Raji (cell line): ENCODE measurements around the gene ZNF638.

Experiments
- POLR2A ChIP-seq: IDR thresholded peaks from 2 replicates; pipeline ENCODE4 v1.6.1; 2011; ENCODE audit warnings: low read depth, low read length, control low read depth; ENCODE audit not compliant: insufficient read depth

ZNF638 gene

DNA sequence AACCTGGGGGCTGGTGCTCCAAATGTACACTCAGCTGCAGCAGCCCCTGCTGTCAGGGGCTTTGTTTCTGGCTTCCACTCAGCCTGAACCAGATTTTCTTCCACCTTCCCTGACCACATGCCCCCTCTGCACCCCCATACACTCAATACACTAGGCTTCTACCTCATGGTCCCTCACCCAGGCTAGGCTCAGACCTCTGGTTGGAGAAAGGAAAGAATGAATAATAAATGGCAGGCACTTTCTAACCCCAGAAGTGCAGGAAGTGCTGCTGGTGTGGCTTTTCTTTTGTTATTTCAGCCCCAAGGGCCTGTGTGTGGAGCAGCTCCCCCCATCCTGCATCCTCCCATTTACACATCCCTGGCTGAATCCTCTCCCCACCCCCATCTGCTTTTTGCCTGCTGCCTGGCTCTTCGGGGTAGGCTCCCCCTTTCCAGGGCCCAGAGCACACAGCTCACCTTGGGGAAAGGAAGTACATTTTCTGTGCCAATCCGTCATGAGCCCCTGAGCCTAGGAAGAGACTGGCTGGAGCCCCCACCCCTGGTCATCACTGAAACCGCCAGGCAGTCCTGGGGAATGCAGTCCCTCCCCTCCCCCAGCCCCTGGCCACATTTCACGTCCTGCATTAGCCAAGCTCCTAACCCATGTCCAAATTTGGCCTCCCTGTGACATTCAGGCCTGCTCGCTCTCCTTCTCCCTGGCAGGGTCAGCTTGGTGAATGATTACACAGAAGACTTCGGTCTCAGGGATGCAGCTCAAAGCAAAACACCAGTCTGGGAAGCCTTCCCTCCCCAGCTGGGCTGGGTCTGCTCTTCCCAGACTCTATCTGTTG is 124.4 kb downstream of the ZNF638 start:
- no peak for TF ChIP-seq POLR2A

DNA sequence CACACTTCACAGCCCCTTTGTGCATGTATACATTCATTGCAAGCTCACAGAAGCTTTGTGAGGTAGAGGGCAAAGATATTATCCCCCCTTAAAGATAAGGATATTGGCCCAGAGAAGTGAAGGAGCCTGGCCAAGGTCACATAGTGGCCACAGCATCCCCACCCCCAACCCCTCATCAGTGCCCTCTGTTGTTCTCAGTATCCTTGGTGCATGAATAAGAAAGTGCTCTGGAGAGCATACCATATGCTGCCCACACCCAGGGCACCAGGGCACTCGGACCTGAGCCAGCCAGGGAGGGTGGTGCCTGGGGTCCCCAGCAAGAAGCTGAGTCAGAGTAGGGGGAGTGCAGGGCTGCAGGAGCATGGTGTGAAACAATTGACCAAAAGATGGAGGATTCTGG is 125.0 kb downstream of the ZNF638 start:
- no peak for TF ChIP-seq POLR2A

DNA sequence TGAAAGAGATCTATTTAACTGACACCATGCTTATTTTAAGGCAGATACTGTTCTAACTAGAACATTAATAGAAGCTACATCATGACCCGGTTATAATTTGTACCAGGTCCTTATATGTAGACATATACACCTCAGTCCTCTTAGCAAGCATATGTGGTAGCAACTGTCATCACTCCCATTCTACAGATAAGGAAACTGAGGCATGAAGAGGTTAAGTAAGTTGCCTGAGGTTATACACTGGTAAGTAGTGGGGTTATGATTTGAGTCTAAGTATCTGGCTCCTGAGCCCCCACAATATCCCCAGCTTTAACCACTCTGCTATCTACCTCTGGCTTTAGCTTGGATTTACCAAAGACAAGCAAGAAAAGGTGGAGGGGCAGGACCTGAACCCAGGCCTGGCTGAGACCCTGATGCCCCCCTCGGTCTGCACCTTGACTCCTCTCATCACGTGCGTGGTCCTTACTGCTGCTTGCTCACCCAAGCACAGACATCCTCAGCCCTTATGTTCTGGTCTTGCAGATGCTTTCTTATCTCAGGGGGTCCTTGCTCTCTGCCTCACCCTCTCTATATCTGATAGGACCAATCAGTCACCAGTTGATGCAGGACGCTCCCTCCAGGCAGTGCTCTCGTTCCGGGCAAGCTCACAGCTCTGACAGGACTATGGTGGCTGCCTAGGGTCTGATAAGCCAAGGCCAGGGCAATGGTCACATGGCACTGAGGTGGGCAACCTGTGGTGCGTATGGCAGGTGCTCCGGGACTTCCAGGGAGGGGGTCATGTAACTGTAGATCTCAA is 125.7 kb downstream of the ZNF638 start:
- no peak for TF ChIP-seq POLR2A

DNA sequence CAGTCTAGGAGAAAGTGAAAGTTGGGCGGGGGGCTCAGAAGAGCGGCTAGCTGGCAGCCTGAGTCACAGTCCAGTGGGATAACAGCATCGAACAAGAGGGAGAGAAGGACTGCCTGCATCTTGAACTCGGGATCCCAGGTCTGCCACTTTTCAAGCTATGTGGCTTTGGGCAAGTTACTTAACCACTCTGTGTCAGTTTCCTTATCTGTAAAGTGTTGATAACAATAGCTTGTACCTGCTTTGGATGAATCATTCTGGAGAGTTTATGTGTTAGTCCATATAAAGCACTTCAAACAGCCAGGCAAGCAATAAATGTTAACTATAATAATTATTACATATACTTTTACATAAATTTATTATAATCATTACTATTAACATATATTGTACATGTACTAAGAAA is 126.3 kb downstream of the ZNF638 start:
- no peak for TF ChIP-seq POLR2A

GRCh38 chr2:71458413-71459083 is 127.0 kb downstream of the ZNF638 start:
- no peak for TF ChIP-seq POLR2A

DNA sequence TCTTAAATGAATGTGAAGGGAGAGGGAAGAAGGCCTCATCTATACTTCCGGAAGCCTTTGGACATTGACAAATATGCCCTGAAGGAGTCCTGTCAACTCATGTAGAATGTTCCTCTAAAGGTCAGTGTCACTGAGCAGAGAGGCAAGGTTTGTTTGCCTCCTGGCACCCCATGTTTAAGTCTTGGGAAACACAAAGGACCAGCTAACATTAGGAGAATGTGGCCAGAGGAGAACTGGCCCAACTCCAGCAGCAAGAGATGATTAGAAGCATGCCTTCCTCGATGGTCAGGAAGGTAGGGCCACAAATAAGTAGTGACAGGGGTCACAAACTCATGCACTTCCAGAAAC is 127.5 kb downstream of the ZNF638 start:
- no peak for TF ChIP-seq POLR2A

- no peak for TF ChIP-seq POLR2A
Observed at GRCh38 chr2:71460056-71460455, 128.5 kb downstream of the ZNF638 start.

- no peak for TF ChIP-seq POLR2A
Observed at GRCh38 chr2:71460595-71461303, 129.2 kb downstream of the ZNF638 start.

DNA sequence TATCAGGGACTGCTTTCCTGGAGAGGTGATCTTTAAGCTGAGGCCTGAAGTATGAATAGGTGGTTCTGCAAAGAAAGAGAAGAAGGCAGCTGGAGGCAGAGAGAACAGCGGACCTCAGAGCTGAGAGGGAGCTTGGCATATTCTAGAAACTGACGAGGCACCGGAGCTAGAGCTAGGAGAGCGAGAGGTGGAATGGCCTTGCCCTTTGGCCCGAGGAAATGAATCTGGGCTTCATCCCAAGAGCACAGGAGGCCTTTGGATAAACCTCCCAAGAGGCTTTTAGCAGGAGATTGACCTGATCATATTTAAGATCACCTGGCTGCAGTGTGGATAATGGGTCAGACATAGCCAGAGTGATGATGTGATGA is 129.7 kb downstream of the ZNF638 start:
- TF ChIP-seq POLR2A = no peak

DNA sequence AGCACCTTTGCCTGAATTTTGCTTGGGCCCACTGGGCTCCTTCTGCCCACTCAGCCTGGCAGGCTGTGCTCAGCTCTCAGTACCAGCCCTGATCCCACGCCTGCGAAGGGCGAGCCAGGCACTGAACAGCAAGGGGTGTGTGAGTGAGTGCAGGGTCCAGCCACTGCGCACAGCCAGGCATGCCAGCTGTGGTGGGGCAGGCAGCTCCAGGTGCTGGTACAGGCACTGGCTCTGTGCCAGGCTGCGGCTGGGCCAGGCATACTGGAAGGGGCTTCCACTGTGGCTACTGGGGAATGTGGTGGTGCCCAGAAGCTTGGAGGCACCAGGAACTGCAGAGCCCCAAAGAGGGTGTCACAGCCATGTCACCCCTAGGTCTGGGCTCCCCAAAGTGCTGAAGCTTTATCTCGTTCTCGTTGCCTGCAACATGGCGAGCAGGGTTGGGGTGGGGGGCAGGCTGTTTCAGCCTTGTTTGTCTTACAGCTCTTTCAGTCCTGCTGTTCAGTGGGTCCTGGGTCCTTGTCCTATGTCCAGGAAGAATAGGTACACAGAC is 130.5 kb downstream of the ZNF638 start:
- TF ChIP-seq POLR2A = no peak

DNA sequence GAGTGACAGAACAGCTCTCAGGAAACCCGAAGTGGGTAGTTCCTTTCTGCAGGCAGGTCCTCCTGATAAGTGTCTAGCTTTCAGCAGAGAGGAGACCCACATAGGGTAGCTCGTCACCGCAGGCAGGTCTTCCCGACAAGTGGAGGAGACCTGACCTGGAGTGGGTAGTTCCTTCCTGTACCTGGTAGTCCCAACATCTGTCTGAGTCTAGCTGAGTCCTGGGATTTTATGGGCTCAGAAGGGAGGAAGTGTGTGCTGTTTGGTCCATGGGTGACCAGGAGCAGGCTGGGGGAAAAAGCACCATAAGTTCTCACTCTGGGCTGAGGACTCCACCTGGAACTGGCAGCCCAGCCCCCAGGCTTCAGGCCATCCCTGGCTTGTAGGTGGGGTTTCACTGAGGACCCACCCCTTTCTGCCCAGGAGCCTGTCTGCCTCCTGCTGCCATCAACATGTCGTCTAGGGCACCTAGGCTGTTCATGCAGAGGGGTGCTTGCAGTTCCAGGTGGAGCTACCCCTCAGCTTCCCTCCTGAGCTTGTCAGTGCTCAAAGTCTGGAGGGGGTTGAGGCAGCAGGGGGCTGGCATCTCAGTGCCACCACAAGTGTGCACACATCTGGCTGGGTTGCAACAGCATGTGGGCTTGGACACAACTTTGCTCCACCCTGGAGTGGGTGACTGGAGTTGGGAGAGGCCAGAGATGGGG is 131.2 kb downstream of the ZNF638 start:
- TF ChIP-seq POLR2A = no peak

GRCh38 chr2:71463342-71463654 is 131.7 kb downstream of the ZNF638 start:
- no peak for TF ChIP-seq POLR2A

DNA sequence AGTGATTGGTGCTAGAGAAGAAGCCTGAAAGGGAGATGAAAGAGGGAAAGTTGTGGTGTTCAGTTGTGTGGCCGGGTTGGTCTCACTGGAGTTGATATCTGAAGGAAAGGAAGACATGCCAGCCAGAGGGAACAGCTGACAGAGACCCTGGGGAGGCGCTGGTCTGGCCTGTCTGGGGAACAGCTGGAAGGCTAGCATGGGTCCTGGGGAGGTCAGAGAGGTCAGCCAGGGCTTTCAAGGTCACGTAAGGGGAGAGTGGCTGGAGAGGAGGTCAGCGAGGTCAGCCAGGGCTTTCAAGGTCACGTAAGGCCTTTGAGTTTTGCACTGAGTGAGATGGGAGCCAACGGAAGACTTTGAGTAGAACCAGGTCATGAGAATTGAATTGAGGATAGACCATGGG is 132.8 kb downstream of the ZNF638 start:
- no peak for TF ChIP-seq POLR2A

GRCh38 chr2:71465356-71465755 is 133.8 kb downstream of the ZNF638 start:
- TF ChIP-seq POLR2A = no peak

- no peak for TF ChIP-seq POLR2A
Observed at GRCh38 chr2:71465961-71466300, 134.3 kb downstream of the ZNF638 start.
